ENCODE data around the gene EEPD1. TPM values are rescaled to one million over a fixed set of nuclear protein-coding genes. Genes with fewer than 3 reads are reported as not detected.

The EEPD1 gene
- total RNA-seq, 4 donors from 2014 or later, result 2.2 to 9.3 (median 6.2) TPM

GRCh38 chr7:36348256-36348655 lies 195.2 kb downstream of the EEPD1 start:
- intact Hi-C loops (cut with DNase I), result no loop called here
- DNase-seq, result no peak
- Histone ChIP-seq H3K36me3 (no peaks in the 10 kb centered on the region), H3K4me3 (replicated peaks in 1 of 3) (no peak overlapping the region), H3K9me3 (no peaks in the 10 kb centered on the region), H3K4me1 (no peaks in the 10 kb centered on the region), H3K27me3 (no peaks in the 10 kb centered on the region), H3K27ac (no peak overlapping the region)
- TF ChIP-seq CTCF (IDR thresholded peaks at IDR 0.05) (no peak), POLR2A (IDR thresholded peaks at IDR 0.05) (no peak)

- 95 to 96% methylated on average over 3 of the region's 3 CpGs for WGBS, 2 donors
- no peaks in the 10 kb centered on the region for H3K9me3 ChIP-seq
- no peak overlapping the region for H3K4me3 ChIP-seq (replicated peaks in 1 of 3)
- intact Hi-C loops (cut with DNase I), result no loop called here
- no peaks in the 10 kb centered on the region for H3K36me3 ChIP-seq
- H3K4me1 ChIP-seq, result no peaks in the 10 kb centered on the region
- TF ChIP-seq CTCF (IDR thresholded peaks at IDR 0.05) (no peak), POLR2A (IDR thresholded peaks at IDR 0.05) (no peak)
- DNase-seq, result no peak
- no peaks in the 10 kb centered on the region for H3K27me3 ChIP-seq
- H3K27ac ChIP-seq, result no peak overlapping the region
Observed at GRCh38 chr7:36348771-36349170, 195.7 kb downstream of the EEPD1 start.

GRCh38 chr7:36349626-36350025 lies 196.6 kb downstream of the EEPD1 start:
- no peak for TF ChIP-seq POLR2A (IDR thresholded peaks at IDR 0.05)
- TF ChIP-seq CTCF (IDR thresholded peaks at IDR 0.05), result no peak
- Histone ChIP-seq H3K36me3 (no peaks in the 10 kb centered on the region), H3K27ac (no peak overlapping the region), H3K4me1 (no peaks in the 10 kb centered on the region), H3K9me3 (no peaks in the 10 kb centered on the region), H3K4me3 (replicated peaks in 1 of 3) (no peak overlapping the region), H3K27me3 (no peaks in the 10 kb centered on the region)
- intact Hi-C loops (cut with DNase I), result no loop called here
- 97 to 98% methylated on average over 2 of the region's 2 CpGs for WGBS, 2 donors
- DNase-seq, result no peak

Small RNAs within 50 kb of the gene (small RNA-seq; reads per million reads assigned to genes)
- gene AC006960.1 (not detected), gene AC007327.1 (not detected), gene RF00019 (not detected)

Other genes with a start within 250 kb of the EEPD1 start
- 1 to 10 TPM in 3 of 4 donors, under 1 TPM in 1; 0.88 to 4.0 (median 3.1) TPM for gene ANLN, start 236.6 kb downstream of the EEPD1 start, total RNA-seq

All from thyroid gland (tissue), 4 donors.